Duodenal mucosa (tissue), 2 donors: ENCODE data around the gene TMEM207.

ENCODE experiments used
- H3K27ac ChIP-seq: one replicate; pipeline ENCODE4 v1.7.0; 2013; ENCODE audit warnings: low read depth, low read length
- H3K27me3 ChIP-seq, 2 donors: one replicate each; pipeline ENCODE4 v1.7.0; 2013; ENCODE audit warnings: low read length in 2 of 2, control low read depth in 1 of 2; ENCODE audit not compliant: insufficient read depth in 2 of 2, control insufficient read depth in 1 of 2
- H3K36me3 ChIP-seq, 2 donors: one replicate each; pipeline ENCODE4 v1.7.0; 2013; ENCODE audit warnings: low read length in 2 of 2, control low read depth in 1 of 2; ENCODE audit not compliant: insufficient read depth in 2 of 2, control insufficient read depth in 1 of 2
- H3K4me1 ChIP-seq, 2 donors: one replicate each; pipeline ENCODE4 v1.7.0; 2013; ENCODE audit warnings: low read length in 2 of 2, control low read depth in 1 of 2; ENCODE audit not compliant: insufficient read depth in 2 of 2, control insufficient read depth in 1 of 2
- H3K4me3 ChIP-seq, 2 donors: one replicate each; pipeline ENCODE4 v1.7.0; 2013; ENCODE audit warnings: low read length in 2 of 2, low read depth in 1 of 2
- H3K9ac ChIP-seq, 2 donors: one replicate each; pipeline ENCODE4 v1.7.0; 2013; ENCODE audit warnings: low read length in 2 of 2, low read depth in 1 of 2
- H3K9me3 ChIP-seq, 2 donors: one replicate each; pipeline ENCODE4 v1.7.0; 2013; ENCODE audit warnings: low read length in 2 of 2, control low read depth in 1 of 2; ENCODE audit not compliant: control insufficient read depth in 1 of 2

TMEM207 gene

DNA sequence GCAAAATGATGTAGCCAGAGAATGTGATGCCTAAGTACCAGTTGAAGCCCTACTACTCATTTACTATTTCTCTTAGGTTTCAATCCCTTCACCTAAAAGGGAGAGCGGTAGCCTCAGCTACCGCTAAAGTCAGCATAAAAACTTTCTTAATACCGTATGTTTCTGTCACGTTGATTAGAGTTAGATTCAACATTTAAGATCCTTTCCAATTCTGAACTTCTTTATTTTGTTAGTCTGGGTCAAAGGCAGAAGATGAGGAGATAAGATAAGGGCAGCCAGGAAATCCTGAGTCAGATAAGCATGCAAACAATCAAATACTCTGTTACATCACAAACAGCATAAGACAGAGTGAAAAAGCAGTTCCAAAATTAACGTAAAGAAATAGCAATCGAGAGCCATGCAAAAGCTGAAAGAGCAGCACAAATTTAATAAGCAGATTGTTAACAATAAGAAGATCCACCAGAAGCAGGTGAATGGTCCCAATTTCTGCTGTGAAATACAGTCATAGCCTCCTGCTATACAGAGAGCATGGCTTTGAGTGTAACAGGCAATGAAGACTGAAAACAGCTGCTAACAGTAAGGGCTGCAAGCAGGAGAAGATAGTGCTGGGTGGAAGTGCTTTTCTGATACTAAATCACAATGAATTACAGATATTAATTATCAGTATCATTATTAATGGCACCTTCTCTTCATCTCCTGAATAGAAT lies 3.0 kb downstream of the TMEM207 start:
- Histone ChIP-seq H3K9ac (no peak overlapping the region), H3K27ac (no peak overlapping the region), H3K4me1 (no peaks in the 10 kb centered on the region), H3K27me3 (no peaks in the 10 kb centered on the region), H3K36me3 (no peaks in the 10 kb centered on the region), H3K4me3 (no peak overlapping the region), H3K9me3 (no peaks in the 10 kb centered on the region)

DNA sequence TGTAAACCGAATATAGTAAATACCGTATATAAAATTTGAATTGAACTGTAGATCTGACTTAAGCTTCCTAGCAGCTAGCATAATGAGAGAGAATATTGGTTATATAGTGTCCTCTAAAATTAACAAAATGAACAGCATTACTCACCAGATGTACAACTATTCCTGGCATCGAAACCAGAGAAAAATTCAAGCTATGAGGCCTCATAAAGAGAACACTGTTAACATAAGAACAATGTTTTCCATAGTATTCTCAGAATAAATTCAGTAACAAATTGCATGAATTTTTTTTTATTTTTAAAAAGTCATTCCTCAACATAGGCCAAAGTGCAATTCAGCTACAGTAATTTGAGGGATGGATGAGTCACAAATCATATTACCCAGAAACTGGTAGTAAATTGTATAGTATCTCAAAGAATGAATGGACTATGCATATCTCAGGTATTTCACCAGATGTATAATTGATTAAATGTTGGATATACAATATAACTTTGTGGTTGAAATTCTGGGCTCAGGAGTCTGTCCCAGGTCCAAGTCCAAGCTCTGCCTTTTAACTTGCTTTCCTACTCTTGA lies 5.0 kb downstream of the TMEM207 start:
- Histone ChIP-seq H3K9me3 (no peaks in the 10 kb centered on the region), H3K9ac (no peak overlapping the region), H3K4me3 (no peak overlapping the region), H3K27ac (no peak overlapping the region), H3K4me1 (no peaks in the 10 kb centered on the region), H3K36me3 (no peaks in the 10 kb centered on the region), H3K27me3 (no peaks in the 10 kb centered on the region)

DNA sequence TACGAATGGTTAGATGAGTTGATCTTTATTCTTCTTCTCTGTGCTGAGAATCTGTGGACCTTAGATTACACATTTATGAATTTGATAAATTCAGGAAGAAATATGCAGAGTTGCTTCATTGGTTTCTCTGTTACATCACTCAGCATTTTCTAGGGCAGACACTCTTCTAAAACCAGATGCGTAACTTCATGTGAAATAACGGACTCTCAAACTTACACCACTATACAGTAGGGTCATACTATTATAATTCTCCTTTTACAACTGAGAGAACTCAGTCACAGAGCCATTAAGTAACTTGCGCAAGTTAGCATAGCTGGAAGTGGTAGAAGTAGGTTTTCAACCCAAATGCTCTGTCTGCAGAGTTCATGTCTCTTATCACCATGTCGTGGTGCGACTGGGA lies 5.7 kb downstream of the TMEM207 start:
- Histone ChIP-seq H3K36me3 (no peaks in the 10 kb centered on the region), H3K27me3 (no peaks in the 10 kb centered on the region), H3K27ac (no peak overlapping the region), H3K9ac (no peak overlapping the region), H3K4me3 (no peak overlapping the region), H3K9me3 (no peaks in the 10 kb centered on the region), H3K4me1 (no peaks in the 10 kb centered on the region)

DNA sequence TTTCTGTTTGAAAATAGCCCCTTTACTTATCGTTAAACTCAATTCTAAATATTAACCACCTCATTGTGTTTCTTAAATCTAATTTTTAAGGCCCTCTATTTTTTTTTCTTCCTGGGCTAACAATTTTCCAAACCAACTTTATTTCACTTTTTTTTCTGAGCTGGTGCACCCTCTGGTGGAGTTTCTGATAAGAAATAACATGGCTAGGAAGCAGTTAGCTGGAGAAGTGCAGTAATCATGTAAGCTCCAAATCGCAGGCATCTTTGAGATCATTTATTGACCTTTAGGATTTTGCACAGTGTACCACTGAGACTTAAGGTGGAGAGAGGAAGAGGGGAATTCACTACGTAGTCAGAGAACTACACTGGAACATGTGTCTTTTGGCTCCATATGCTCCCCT lies 6.4 kb downstream of the TMEM207 start:
- H3K36me3 ChIP-seq, result no peaks in the 10 kb centered on the region
- H3K9ac ChIP-seq, result no peak overlapping the region
- no peak overlapping the region for H3K27ac ChIP-seq
- no peaks in the 10 kb centered on the region for H3K9me3 ChIP-seq
- H3K4me3 ChIP-seq, result no peak overlapping the region
- H3K27me3 ChIP-seq, result no peaks in the 10 kb centered on the region
- H3K4me1 ChIP-seq, result no peaks in the 10 kb centered on the region

DNA sequence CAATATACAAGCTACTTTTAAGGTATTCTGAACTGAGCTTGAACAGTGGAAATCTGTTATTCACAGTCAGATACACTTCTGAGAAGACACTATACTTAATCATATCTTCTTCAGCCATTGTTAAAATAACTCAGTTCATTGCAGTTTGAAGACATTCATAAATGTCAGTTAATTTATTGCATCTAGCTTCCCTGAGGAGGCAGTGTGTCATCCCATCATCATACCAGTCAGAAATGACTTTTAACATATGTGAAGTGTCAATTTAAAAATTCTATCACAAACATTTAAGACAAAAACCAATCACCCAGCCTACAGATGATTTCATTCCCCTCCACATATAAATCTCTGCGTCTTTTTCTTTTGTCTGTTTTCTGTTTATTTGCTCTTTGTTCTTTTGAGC lies 7.5 kb downstream of the TMEM207 start:
- Histone ChIP-seq H3K36me3 (no peaks in the 10 kb centered on the region), H3K9me3 (no peaks in the 10 kb centered on the region), H3K4me1 (no peaks in the 10 kb centered on the region), H3K9ac (no peak overlapping the region), H3K27me3 (no peaks in the 10 kb centered on the region), H3K27ac (no peak overlapping the region), H3K4me3 (no peak overlapping the region)

DNA sequence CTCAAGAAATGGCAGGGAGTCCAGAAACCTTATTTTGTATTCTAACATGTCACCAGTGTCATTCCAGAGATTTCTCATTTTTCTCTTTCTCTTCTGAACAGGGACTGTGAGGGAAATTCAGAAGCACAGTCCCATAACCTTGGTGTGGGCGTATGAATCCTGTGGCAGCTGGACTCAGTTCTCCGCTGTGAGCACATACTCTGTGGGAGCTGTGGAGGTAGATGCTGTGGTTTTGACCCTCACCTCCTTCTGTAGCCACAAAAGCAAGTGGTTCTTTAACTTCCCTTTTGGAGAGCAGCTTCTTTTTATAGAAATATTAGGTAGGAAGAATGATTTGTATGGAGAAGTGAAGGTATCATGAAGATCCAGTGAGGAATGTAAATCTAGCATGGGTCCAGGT lies 13.4 kb downstream of the TMEM207 start:
- no peaks in the 10 kb centered on the region for H3K27me3 ChIP-seq
- no peak overlapping the region for H3K27ac ChIP-seq
- no peak overlapping the region for H3K4me3 ChIP-seq
- no peaks in the 10 kb centered on the region for H3K9me3 ChIP-seq
- H3K4me1 ChIP-seq, result no peaks in the 10 kb centered on the region
- H3K36me3 ChIP-seq, result no peaks in the 10 kb centered on the region
- H3K9ac ChIP-seq, result no peak overlapping the region

GRCh38 chr3:190435618-190436017 lies 14.1 kb downstream of the TMEM207 start:
- no peak overlapping the region for H3K27ac ChIP-seq
- no peaks in the 10 kb centered on the region for H3K36me3 ChIP-seq
- H3K4me1 ChIP-seq, result no peaks in the 10 kb centered on the region
- no peaks in the 10 kb centered on the region for H3K27me3 ChIP-seq
- no peaks in the 10 kb centered on the region for H3K9me3 ChIP-seq
- no peak overlapping the region for H3K9ac ChIP-seq
- no peak overlapping the region for H3K4me3 ChIP-seq

DNA sequence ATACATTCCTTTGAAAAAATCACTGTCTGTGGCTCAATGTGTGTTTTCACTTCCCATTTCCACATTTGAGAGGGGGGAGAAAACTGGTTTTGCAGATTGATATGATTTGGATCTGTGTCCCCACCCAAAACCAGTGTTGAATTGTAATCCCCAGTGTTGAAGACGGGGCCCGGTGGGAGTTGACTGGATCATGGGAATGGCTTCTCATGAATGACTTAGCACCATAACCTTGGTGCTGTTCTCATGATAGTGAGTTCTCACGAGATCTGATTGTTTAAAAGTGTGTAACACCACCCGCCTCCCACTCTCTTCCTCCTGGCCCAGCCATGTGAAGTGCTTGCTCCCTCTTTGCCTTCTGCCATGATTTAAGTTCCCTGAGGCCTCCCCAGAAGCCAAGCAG lies 16.1 kb downstream of the TMEM207 start:
- H3K4me1 ChIP-seq, result no peaks in the 10 kb centered on the region
- H3K9ac ChIP-seq, result no peak overlapping the region
- H3K27me3 ChIP-seq, result no peaks in the 10 kb centered on the region
- no peaks in the 10 kb centered on the region for H3K36me3 ChIP-seq
- no peaks in the 10 kb centered on the region for H3K9me3 ChIP-seq
- no peak overlapping the region for H3K27ac ChIP-seq
- H3K4me3 ChIP-seq, result no peak overlapping the region

DNA sequence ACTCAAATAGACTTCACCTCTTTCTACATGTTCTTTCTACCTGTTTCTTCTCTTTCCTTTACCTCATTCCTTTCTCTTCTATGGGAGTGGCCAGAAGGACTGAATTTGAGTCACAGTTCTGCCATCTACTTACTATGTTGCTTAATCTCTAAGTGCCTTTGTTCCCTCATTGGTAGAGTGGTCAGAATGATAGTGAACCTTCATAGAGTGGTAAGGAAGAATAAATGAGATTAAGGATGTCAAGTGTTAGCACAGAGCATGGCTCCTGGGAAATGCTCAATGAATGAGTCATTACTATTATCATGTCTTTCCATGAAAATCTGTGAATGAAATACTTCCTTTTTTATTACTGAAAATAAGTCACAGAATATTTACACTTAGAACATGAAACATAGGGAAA lies 17.5 kb downstream of the TMEM207 start:
- no peaks in the 10 kb centered on the region for H3K4me1 ChIP-seq
- H3K4me3 ChIP-seq, result no peak overlapping the region
- no peak overlapping the region for H3K9ac ChIP-seq
- H3K27me3 ChIP-seq, result no peaks in the 10 kb centered on the region
- H3K9me3 ChIP-seq, result no peaks in the 10 kb centered on the region
- no peaks in the 10 kb centered on the region for H3K36me3 ChIP-seq
- no peak overlapping the region for H3K27ac ChIP-seq

GRCh38 chr3:190430906-190431305 lies 18.8 kb downstream of the TMEM207 start:
- Histone ChIP-seq H3K4me3 (no peak overlapping the region), H3K9ac (no peak overlapping the region), H3K27ac (no peak overlapping the region), H3K36me3 (no peaks in the 10 kb centered on the region), H3K27me3 (no peaks in the 10 kb centered on the region), H3K4me1 (no peaks in the 10 kb centered on the region), H3K9me3 (no peaks in the 10 kb centered on the region)
